GM21786 (cell line): ENCODE measurements around the gene ALK.
"Not testable (repeated sequence)": the region's sequence is repeated elsewhere in the genome, so short reads cannot be mapped to it uniquely, and the experiment has no call there.

Source experiments
- ATAC-seq: cut with Tn5 transposase; IDR thresholded peaks from one replicate; pipeline ENCODE4 v1.9.1; 2021; ENCODE audit not compliant: unreplicated experiment

ALK gene

DNA sequence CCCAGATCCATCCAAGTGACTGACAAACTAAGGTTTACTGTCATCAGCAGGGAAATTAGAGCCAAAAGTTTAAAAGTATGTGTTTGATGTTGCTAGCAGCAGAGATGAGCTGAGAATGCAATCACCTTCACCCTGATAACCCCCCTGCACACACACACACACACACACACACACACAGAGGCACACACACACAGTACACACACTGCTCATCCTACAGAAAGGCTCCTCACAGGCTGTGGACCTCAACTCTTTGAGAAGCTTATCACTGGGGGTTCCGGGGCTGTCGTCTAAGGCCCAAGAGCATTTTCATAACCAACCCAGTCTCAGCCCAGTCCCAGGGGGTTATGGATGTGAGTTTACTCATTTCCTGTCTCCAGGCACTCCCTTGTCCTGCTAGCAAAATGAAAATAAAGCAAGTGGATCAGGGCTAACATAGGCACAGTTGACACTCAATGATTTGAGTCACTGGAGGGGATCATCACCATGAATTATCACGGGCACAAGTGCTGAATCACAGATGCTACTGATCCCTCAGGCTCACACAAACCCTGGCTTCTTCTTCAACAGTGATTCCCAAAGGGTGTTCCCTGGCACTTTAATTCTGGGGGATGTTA is 76.6 kb downstream of the ALK start:
- no peak for ATAC-seq

DNA sequence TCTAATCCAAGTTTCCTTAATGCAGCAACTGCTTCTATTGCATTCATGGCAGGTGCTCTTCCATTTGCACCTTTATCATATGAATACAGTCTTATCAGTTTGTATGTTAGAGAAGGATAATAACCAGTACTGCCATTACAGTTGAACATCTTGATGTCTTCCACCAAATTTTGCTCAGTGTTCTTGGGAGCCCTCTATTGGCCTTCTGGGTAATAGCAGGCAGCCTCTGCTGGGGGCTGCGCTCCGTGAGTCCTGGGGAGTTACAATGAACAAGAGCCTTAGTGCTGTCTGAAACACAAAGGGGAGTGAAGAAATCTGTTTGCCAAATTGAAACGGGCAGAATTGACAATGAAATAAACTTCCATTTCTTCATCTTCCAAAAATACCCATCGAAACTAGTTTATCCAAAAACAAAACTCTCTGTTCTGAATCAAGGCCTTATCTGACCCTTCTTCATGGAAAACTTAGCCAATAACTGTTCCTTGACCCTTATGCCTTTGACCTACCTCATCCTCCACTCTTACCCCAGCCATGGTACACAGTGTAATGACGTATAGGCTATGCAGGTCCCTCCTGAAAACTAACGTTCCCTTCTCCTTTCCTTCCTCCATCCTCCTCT is 79.9 kb downstream of the ALK start:
- ATAC-seq, result no peak

DNA sequence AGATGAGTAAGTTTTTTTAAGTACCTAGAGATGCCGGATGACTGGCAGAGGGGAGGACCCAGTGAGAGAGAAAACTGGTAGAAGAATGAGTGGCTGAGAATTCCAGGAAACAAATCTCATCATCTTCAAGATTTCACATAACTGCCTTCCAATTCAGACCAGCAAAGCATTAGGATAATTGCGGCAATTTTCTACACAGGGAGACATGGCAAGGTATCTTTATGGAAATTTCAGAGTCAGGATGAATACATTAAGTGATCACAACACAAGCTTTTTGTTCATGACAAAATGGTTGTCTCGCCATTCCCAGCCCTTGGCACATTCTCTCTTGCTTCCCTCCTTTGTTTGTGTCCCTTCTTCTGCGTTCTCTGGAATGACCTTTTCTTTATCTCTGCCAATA is 82.1 kb downstream of the ALK start:
- no peak for ATAC-seq

GRCh38 chr2:29837925-29838324 is 83.5 kb downstream of the ALK start:
- no peak for ATAC-seq

GRCh38 chr2:29834624-29835023 is 86.8 kb downstream of the ALK start:
- ATAC-seq, result no peak

GRCh38 chr2:29834036-29834540 is 87.3 kb downstream of the ALK start:
- ATAC-seq, result no peak

DNA sequence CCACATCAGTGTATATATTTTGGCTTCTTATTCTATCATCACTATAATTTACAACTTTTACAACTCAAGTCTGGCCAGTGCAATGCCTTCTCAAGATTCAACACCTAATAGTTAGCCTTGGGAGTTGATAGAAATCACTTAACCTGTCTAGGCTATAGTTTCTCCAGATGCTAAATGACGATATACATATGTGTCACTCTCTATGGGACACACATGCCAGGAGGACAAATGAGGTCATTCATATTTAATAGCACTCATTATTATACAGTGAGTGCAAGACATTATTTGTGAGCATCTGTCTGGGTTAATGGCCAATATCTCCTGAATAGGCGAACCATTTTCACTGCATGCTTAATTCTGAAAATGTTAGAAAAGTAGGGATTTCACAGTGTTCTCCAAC is 89.8 kb downstream of the ALK start:
- ATAC-seq, result no peak

DNA sequence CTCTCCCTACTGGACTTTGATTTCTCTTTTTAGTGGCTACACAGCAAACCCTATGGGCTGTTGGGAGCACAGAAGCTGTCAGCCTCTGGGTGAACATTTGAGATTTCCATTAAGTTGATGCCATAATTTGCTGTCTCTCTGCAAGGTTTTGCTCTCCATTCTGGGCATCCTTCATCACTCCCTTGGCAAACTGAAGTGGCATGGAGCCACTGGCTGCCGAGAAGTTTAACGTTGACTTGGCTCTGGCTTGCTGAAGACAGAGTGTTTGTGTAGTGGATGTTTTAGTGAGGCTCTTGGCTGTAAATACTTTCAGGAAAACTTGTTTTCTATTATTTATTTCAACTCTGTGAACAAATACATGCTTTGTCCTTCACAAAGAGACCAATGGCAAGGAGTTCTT is 91.5 kb downstream of the ALK start:
- ATAC-seq, result no peak

GRCh38 chr2:29824145-29824544 is 97.2 kb downstream of the ALK start:
- ATAC-seq, result not testable (repeated sequence)

DNA sequence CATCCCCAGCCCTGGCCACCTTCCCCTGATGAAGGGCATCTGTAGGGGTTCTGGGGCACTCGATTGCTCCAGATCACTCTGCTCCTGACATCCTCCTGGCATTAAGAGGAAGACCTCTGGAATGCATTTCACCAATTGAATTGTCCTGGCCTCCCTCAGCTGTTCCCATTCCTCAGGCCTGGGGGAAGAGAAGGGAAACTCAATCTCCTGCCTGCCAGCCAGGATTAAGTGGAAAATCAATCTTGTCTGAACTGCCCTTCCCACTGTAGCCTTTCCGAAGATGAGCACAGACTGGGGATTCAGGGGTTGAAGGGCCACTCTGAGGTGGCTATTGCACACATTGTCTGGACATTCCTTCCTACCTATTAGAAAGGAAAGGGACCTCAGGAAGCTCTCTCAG is 99.8 kb downstream of the ALK start:
- no peak for ATAC-seq

DNA sequence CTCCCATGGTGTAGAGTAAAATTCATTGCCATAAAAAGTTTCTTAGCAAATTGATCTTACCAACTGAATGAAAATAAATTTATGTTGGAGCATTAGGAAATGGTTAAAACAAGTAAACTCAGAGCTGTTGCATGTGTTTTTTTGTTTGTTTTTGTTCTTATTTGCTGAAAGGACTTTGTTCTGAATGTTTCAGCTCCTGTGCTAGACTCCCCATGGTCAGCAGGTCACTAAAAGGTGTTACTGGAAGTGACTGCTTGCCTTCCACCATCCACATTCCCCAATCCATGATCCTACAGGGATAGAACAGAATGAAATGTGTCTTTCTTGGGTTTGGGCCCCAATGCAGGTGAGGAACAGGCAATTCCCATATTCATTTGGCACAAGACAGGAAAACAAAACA is 101.8 kb downstream of the ALK start:
- ATAC-seq, result no peak

GRCh38 chr2:29817801-29818680 is 103.3 kb downstream of the ALK start:
- no peak for ATAC-seq

DNA sequence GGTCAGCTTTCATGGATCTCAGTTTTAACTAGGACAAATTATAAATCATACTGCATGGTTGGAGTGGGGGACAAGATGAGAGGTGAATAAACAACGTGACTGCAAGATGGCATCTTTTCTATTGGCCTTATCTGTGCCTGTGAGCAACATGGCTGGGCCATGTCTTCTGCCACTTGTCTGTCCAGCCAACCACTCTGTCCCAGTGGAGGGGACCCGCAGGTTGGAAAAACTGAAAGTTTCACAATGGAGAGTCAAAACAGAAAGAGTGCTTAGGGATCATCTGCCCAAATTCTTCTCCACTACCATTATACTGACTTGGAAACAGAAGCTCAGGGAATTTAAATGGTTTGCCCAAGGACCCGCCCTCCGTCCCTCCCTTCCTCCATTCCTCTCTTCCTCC is 104.1 kb downstream of the ALK start:
- ATAC-seq, result no peak

GRCh38 chr2:29816651-29817050 is 104.7 kb downstream of the ALK start:
- no peak for ATAC-seq

DNA sequence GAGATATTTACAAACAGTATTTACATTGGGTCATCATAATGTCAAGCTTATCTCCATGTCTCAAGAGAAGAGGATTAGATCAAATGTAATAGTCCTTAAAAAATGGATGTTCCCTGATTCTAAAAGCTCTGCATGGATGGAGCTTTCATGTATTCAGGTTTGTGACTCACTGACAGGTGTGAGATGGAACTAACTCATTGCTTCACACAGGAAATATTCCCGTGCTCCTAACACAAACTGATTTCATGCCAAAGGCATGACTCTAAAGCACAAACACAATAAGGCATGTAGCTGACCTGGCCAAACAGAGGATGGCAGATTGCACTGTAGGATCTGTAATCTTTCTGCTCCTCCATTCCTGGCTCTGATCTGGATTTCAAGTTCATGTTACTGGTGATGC is 110.0 kb downstream of the ALK start:
- no peak for ATAC-seq

GRCh38 chr2:29810956-29811355 is 110.4 kb downstream of the ALK start:
- no peak for ATAC-seq

- no peak for ATAC-seq
These were observed 113.1 kb downstream of the ALK start for GRCh38 chr2:29808321-29808720.

- ATAC-seq, result no peak
These were observed 114.3 kb downstream of the ALK start for GRCh38 chr2:29807082-29807481.

DNA sequence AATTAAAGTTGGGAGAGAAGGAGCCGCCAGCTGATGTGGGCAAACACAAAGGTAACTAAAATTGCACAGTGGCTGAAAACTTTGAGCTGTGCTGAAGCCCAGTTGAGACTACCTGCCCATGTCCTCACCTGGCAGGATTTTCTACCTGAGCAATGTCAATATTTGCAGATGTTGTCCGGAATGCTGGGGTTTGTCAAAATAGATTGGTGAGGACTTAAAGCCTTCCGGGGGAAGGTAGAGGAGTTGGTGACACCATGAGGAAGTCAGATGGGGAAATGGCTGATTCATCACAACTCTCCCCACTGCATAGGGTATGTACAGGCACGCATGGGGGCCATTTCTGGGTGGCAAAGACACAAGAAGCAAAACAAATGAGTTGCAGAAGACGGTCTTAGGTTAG is 114.9 kb downstream of the ALK start:
- ATAC-seq, result no peak

DNA sequence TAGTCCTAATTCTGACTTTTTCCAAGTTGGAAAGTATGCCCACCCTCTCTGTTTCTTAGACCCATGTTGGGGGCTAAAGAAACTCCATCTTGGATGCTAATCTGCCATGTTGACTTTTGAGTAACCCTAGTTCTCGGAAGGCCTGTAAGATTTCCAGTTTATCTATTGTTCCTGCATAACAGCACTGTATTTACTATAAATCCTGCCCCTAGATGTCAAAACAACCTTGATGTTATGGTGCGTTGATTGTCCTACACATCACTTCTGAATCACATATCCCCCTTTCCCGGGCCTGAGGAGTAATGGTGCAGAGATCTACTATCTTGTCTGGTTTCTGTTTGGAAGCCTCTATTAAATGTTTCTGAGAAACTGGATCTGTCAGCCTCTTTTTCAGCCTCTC is 116.7 kb downstream of the ALK start:
- ATAC-seq, result no peak

DNA sequence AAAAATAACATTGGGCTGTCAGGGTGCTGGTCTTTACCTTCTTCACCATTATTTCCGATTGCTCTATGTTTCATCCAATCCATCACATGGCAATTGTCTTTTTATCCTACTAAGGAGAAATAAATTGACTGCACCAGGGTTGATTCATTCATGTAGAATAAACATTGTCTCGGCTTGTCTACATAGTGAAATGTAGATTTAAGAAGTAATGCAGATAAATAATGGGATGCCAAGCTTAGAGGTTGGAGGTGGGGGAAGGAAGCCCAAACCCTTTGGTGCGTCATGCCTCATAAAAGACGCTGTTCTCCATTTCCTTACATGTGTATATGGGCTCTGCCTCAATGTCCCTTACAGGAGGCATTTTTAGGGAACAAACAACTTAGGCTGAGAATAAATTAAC is 117.8 kb downstream of the ALK start:
- ATAC-seq, result no peak

- no peak for ATAC-seq
These were observed 118.4 kb downstream of the ALK start for GRCh38 chr2:29802986-29803385.
